Stimulated activated CD4-positive, alpha-beta T cell treated with anti-CD3 and anti-CD28 coated beads, Interleukin-1b, Interleukin-23, amount 100 ng/mL, for 4 hours (primary cell): ENCODE measurements around the gene MPO.

Experiments used
- DNase-seq, 2 donors: peaks; one replicate each; pipeline ENCODE4 v3.0.0-alpha.2; 2020; ENCODE audit warnings: low read depth in 2 of 2

MPO gene

GRCh38 chr17:58307468-58308172 is 26.9 kb upstream of the MPO start:
- no peak for DNase-seq

- no peak for DNase-seq
Observed at GRCh38 chr17:58306131-58306951, 25.6 kb upstream of the MPO start.

- no peak for DNase-seq
Observed at GRCh38 chr17:58305626-58306025, 24.9 kb upstream of the MPO start.

- DNase-seq, result no peak
Observed at GRCh38 chr17:58304750-58305486, 24.2 kb upstream of the MPO start.

GRCh38 chr17:58303971-58304749 is 23.4 kb upstream of the MPO start:
- peak; percentile 42 to 51 for DNase-seq

GRCh38 chr17:58302919-58303585 is 22.3 kb upstream of the MPO start:
- no peak for DNase-seq

GRCh38 chr17:58302171-58302918 is 21.6 kb upstream of the MPO start:
- no peak for DNase-seq

GRCh38 chr17:58301504-58302150 is 20.9 kb upstream of the MPO start:
- no peak for DNase-seq

- no peak for DNase-seq
Observed at GRCh38 chr17:58300336-58300735, 19.6 kb upstream of the MPO start.

GRCh38 chr17:58294034-58294433 is 13.3 kb upstream of the MPO start:
- no peak for DNase-seq

GRCh38 chr17:58291246-58291645 is 10.5 kb upstream of the MPO start:
- DNase-seq, result no peak

- no peak for DNase-seq
Observed at GRCh38 chr17:58289869-58290268, 9.1 kb upstream of the MPO start.

- no peak for DNase-seq
Observed at GRCh38 chr17:58285422-58285810, 4.7 kb upstream of the MPO start.

- DNase-seq, result no peak
Observed at GRCh38 chr17:58284613-58285421, 4.1 kb upstream of the MPO start.

- DNase-seq, result no peak
Observed at GRCh38 chr17:58283674-58284612, 3.2 kb upstream of the MPO start.

GRCh38 chr17:58282442-58282841 is 1.7 kb upstream of the MPO start:
- no peak for DNase-seq

GRCh38 chr17:58281511-58282011 is 826 bp upstream of the MPO start:
- DNase-seq, result no peak
